GM12878 (cell line): ENCODE results near the gene NCKAP5. TPM values are rescaled to one million over a fixed set of nuclear protein-coding genes. Genes with fewer than 3 reads are reported as not detected.

Experiments
- ATAC-seq: fragments of 200-7000 bp; cut with Tn5 transposase; 3 replicates; pipeline ENCODE4 v1.9.1; 2020; ENCODE audit warnings: mild to moderate bottlenecking, moderate library complexity
- BruUV-seq: library from RNA; stranded (reverse); fragments of 400-500 nt; replicated peaks from 2 replicates; lab custom pipeline; 2021; lab: Mats Ljungman, UMichigan
- CTCF ChIA-PET: fragments of 300-600 bp; sonication (Branson Sonifier 250); formaldehyde crosslinking; extraction: SDS; loops from one replicate; lab custom pipeline; 2021; ENCODE audit warnings: inconsistent platforms; lab: Yijun Ruan, JAX
- POLR2A ChIA-PET: fragments of 350-600 bp; formaldehyde crosslinking; extraction: SDS; loops from one replicate; lab custom pipeline; 2021; ENCODE audit warnings: inconsistent platforms; lab: Charles Lee
- RAD21 ChIA-PET: fragments of 300-600 bp; sonication (Branson Sonifier 250); formaldehyde crosslinking; loops from one replicate; lab custom pipeline; 2023; ENCODE audit warnings: antibody characterized with exemption; ENCODE audit not compliant: unreplicated experiment; lab: Charles Lee
- SMC1A ChIA-PET: fragments of 300-600 bp; sonication (Branson Sonifier 250); formaldehyde crosslinking; loops from one replicate; lab custom pipeline; 2023; ENCODE audit not compliant: unreplicated experiment, uncharacterized antibody; lab: Charles Lee
- DNase-seq: peaks from one replicate; pipeline ENCODE4 v3.0.0-alpha.2; 2011; ENCODE audit warnings: low read depth, low spot score
- FAIRE-seq: peaks from 3 replicates; lab custom pipeline; 2011; peaks lifted over from hg19 to GRCh38; lab: Jason Lieb, UNC
- H2AFZ ChIP-seq: 2 replicates; pipeline ENCODE4 v1.6.0; 2011; ENCODE audit warnings: low read depth, low read length, control low read depth; ENCODE audit not compliant: control insufficient read depth
- H3K27ac ChIP-seq: 2 replicates; pipeline ENCODE4 v1.5.1; 2011; ENCODE audit warnings: control low read depth; ENCODE audit not compliant: control insufficient read depth, insufficient read depth
- H3K27me3 ChIP-seq, 2 experiments: replicated peaks in 1 of 2; 2 replicates each; pipeline versions ENCODE4 v1.6.0 to v1.6.1; 2011; ENCODE audit warnings: low read length in 1 of 2; ENCODE audit not compliant: control insufficient read depth in 2 of 2, insufficient read depth in 2 of 2
- H3K36me3 ChIP-seq, 2 experiments: 2 replicates each; pipeline ENCODE4 v1.5.1; 2011; ENCODE audit warnings: low read length in 1 of 2; ENCODE audit not compliant: control insufficient read depth in 2 of 2, insufficient read depth in 2 of 2
- H3K4me1 ChIP-seq: 2 replicates; pipeline ENCODE4 v1.6.1; 2011; ENCODE audit warnings: mild to moderate bottlenecking, low read length, moderate library complexity, mixed read lengths; ENCODE audit not compliant: control insufficient read depth, insufficient read depth
- H3K4me2 ChIP-seq: 2 replicates; pipeline ENCODE4 v1.6.0; 2011; ENCODE audit warnings: control low read depth; ENCODE audit not compliant: control insufficient read depth, insufficient read depth
- H3K4me3 ChIP-seq: fragments of 200-600 bp; sonication (generic); 2 replicates; pipeline ENCODE4 v1.5.1; 2016
- H3K79me2 ChIP-seq: 2 replicates; pipeline ENCODE4 v1.6.0; 2011; ENCODE audit warnings: low read length; ENCODE audit not compliant: control insufficient read depth, insufficient read depth
- H3K9ac ChIP-seq: 2 replicates; pipeline ENCODE4 v1.8.0; 2011; ENCODE audit warnings: low read length, control low read depth, mixed read lengths; ENCODE audit not compliant: control insufficient read depth, insufficient read depth
- H3K9me3 ChIP-seq: replicated peaks from 3 replicates; pipeline ENCODE4 v1.5.1; 2011; ENCODE audit warnings: mild to moderate bottlenecking, low read length; ENCODE audit not compliant: control insufficient read depth, insufficient read depth
- H4K20me1 ChIP-seq: 2 replicates; pipeline ENCODE4 v1.6.0; 2011; ENCODE audit not compliant: control insufficient read depth, insufficient read depth
- BRCA1 ChIP-seq: IDR thresholded peaks from 2 replicates; pipeline ENCODE4 v1.6.1; 2011; ENCODE audit warnings: low read depth, low read length, improper control_type of control experiment
- IKZF2 ChIP-seq, 2 experiments: fragments of 450-650 bp; IDR thresholded peaks; 2 replicates each; pipeline ENCODE4 v1.6.1; 2017; ENCODE audit warnings: mild to moderate bottlenecking in 2 of 2, moderate library complexity in 2 of 2
- JUNB ChIP-seq: IDR thresholded peaks from 2 replicates; pipeline ENCODE4 v1.6.1; 2016; ENCODE audit warnings: antibody characterized with exemption, mild to moderate bottlenecking
- POU2F2 ChIP-seq: IDR thresholded peaks from 3 replicates; pipeline ENCODE4 v1.6.1; 2011; ENCODE audit warnings: low read depth, mild to moderate bottlenecking, low read length, borderline replicate concordance
- WGBS: methylation state at CpG from one replicate; pipeline ENCODE4 v1.1.6; 2016; ENCODE audit warnings: low lambda C conversion rate; ENCODE audit not compliant: insufficient replicate concordance, insufficient coverage; ENCODE audit errors: missing lambda C conversion rate; 5-methylcytosine and 5-hydroxymethylcytosine counted together
- in situ Hi-C: fragments of 300-500 bp; cut with MboI; formaldehyde crosslinking; loops from 9 replicates; pipeline ENCODE4 v1.14.3; 2018; ENCODE audit warnings: mixed read lengths
- intact Hi-C: fragments of 100-400 bp; cut with micrococcal nuclease; formaldehyde crosslinking; loops from one replicate; pipeline ENCODE4 v1.14.2; 2022; ENCODE audit not compliant: unreplicated experiment
- polyA plus RNA-seq, 11 experiments: library from polyadenylated mRNA; depleted of rRNA in 4 of 11; unstranded in 6 of 11; stranded (reverse) in 5 of 11; fragments of >200 nt; fragmentation: Nextera tagmentation in 4 of 11; fragmentation: Illumina TruSeq in 1 of 11; extraction: Ambion mirVana in 4 of 11; extraction: Trizol in 1 of 11; gene quantifications; 1 replicate in 1 of 11; 2 replicates in 10 of 11; pipeline versions ENCODE4 v1.2.1 to v1.2.3, GENCODE V29; 2011 to 2016; ENCODE audit warnings: inconsistent platforms in 2 of 11, missing spikeins in 2 of 11, low read depth in 1 of 11
- total RNA-seq, 4 experiments: library from RNA; depleted of rRNA in 3 of 4; stranded (reverse); fragments of >200 nt in 3 of 4; fragmentation: Illumina TruSeq in 1 of 4; extraction: Trizol in 1 of 4; gene quantifications; 2 replicates each; pipeline versions ENCODE4 v1.2.1 to v1.2.3, GENCODE V29; 2013 to 2021
- TF ChIP-seq, protein P1 (sequence below): fragments of 450-650 bp; IDR thresholded peaks from 2 replicates; pipeline ENCODE4 v1.6.1; 2016; ENCODE audit warnings: mild to moderate bottlenecking, moderate library complexity, borderline replicate concordance

NCKAP5 gene
- total and polyA plus RNA-seq, 10 of the 15 experiments (the other 5 are each of a cell fraction or from before 2014, with no cell fraction given) = 0.06 to 0.44 (median 0.16) TPM

DNA sequence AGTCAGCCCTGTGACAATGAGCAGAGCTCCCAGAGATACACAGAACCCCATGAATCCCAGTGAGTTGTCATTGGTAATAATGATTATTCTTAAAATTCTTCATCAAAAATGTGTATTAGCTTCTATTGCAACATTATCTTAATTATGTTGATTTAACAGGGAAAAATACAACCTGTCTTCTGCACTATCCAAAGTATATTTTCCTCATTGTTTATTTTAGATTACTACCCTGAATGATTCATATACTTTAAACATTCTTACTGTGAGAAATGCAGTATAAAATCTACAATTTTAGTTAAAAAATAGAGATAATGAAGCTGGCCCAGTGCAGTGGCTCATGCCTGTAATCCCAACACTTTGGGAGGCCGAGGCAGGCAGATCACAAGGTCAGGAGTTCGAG lies 773.0 kb downstream of the NCKAP5 start:
- in situ Hi-C loops = no loop called here
- POLR2A ChIA-PET = interaction anchor here (1.1 to 1.2 kb wide), 2 partner anchors 15 to 22 kb away, joined by 4 to 6 read pairs; no protein-coding TSS in a partner anchor

More for the DNA sequence above, 773.0 kb downstream of the NCKAP5 start:
- intact Hi-C loops = no loop called here
- no peak overlapping the region for H2AFZ ChIP-seq
- SMC1A ChIA-PET = interaction anchor here (0.9 kb wide), 1 partner anchor 8 kb away, joined by 3 read pairs; no protein-coding TSS in a partner anchor
- no peak overlapping the region for H3K4me3 ChIP-seq
- CTCF ChIA-PET = interaction anchor here (2.2 kb wide), 1 partner anchor 9 kb away, joined by 7 read pairs; no protein-coding TSS in a partner anchor
- no peaks in the 10 kb centered on the region for H3K27me3 ChIP-seq
- no peak for TF ChIP-seq JUNB
- TF ChIP-seq POU2F2 = no peak
- TF ChIP-seq, protein P1, sequence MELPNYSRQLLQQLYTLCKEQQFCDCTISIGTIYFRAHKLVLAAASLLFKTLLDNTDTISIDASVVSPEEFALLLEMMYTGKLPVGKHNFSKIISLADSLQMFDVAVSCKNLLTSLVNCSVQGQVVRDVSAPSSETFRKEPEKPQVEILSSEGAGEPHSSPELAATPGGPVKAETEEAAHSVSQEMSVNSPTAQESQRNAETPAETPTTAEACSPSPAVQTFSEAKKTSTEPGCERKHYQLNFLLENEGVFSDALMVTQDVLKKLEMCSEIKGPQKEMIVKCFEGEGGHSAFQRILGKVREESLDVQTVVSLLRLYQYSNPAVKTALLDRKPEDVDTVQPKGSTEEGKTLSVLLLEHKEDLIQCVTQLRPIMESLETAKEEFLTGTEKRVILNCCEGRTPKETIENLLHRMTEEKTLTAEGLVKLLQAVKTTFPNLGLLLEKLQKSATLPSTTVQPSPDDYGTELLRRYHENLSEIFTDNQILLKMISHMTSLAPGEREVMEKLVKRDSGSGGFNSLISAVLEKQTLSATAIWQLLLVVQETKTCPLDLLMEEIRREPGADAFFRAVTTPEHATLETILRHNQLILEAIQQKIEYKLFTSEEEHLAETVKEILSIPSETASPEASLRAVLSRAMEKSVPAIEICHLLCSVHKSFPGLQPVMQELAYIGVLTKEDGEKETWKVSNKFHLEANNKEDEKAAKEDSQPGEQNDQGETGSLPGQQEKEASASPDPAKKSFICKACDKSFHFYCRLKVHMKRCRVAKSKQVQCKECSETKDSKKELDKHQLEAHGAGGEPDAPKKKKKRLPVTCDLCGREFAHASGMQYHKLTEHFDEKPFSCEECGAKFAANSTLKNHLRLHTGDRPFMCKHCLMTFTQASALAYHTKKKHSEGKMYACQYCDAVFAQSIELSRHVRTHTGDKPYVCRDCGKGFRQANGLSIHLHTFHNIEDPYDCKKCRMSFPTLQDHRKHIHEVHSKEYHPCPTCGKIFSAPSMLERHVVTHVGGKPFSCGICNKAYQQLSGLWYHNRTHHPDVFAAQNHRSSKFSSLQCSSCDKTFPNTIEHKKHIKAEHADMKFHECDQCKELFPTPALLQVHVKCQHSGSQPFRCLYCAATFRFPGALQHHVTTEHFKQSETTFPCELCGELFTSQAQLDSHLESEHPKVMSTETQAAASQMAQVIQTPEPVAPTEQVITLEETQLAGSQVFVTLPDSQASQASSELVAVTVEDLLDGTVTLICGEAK = no peak
- TF ChIP-seq IKZF2 (IDR thresholded peaks at IDR 0.05) = no peak
- no peak for TF ChIP-seq BRCA1
- TF ChIP-seq, all 136 proteins: peak for 0
- Histone ChIP-seq H3K9ac (no peak overlapping the region), H3K4me1 (no peaks in the 10 kb centered on the region), H3K9me3 (no peaks in the 10 kb centered on the region), H3K79me2 (no peaks in the 10 kb centered on the region), H4K20me1 (no peaks in the 10 kb centered on the region), H3K27ac (no peak overlapping the region), H3K36me3 (no peaks in the 10 kb centered on the region), H3K4me2 (no peak overlapping the region)
- BruUV-seq = no TSS peak
- no peak for DNase-seq
- FAIRE-seq = no peak
- WGBS = 0% methylated on average over 2 of the region's 2 CpGs
- no peak for ATAC-seq
- RAD21 ChIA-PET = no interaction called here
